CD4-positive, alpha-beta T cell treated with Interleukin-21 for 1 hour (primary cell): Measurements from ENCODE around the gene PGF.
A peak's percentile ranks its signal among the peaks of the same experiment; 100 is the strongest.
"Not testable (repeated sequence)": the region's sequence is repeated elsewhere in the genome, so short reads cannot be mapped to it uniquely, and the experiment has no call there.

Experiments used
- DNase-seq: peaks from one replicate; pipeline ENCODE4 v3.0.0-alpha.2; 2020

Gene PGF

DNA sequence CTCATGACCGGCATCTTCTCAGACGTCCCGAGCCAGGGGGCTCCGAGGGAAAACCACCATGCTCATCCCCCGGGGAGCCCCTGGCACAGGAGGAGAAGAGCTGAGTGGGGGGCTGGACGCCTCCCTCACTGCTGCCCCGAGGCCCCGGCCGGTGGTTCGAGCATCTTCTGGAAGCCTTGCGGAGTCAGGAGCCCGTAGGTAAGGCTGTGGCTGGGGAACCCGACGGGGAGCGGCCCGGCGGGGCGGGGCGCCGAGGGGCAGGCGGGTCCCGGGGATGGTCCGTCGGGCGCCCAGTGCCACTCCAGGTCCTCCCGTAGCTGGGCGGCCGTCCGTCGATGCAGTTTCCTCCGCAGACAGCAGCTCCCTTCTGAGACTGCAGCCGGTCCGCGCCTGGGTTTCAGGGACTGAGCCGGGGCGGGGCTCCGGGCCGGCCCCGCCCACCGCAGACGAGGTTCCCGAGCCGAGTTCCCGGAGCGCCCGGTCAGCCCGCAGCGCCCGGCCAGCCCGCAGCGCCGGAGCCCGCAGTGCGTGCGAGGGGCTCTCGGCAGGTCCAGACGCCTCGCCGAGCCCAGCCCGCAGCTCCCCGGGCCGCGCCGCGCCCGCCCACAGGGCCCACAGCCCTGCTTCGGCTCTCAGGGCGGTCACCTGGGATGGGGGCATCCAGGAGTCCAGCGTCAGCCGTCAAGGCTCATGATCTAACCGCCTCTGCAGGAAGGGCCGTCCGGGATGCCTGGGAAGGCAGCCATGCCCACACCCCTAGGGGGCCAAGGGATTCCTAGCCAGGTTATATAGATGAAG, at the start of gene PGF:
TSS of gene PGF (minus strand) at position 369 of the 798 bp plus-strand sequence. CDS start at position 14, 355 bp downstream.
- DNase-seq: peak; percentile 36

DNA sequence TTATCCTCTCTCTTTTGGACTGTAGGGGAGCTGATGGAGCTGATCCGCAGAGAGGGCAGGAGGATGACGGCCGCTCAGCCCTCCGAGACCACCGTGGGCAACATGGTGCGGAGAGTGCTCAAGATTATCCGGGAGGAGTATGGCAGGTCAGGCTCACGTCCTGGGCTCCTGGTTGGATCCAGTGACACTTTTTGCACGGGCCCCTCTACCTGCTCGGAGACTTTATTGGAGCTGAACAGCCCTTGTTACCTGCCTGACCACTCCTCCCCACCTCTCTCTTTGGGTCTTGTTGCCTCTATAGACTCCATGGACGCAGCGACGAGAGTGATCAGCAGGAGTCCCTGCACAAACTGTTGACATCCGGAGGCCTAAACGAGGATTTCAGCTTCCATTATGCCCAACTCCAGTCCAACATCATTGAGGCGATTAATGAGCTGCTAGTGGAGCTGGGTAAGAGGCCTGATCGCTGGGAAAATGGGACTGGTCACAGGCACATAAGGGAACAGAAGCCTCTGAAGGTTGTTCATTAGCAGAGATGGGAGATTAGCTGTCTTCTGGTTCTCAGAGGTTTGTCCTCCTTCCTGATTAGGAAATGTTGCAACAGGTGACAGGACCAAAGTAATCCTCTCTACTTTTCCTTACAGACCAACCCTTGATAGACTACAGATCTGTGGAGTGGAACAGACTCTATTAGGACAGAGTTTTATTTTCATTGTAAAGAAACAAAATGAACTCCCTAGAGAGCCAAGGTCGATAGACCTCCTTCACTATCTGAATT, 48.0 kb upstream of the PGF start:
- no peak for DNase-seq

DNA sequence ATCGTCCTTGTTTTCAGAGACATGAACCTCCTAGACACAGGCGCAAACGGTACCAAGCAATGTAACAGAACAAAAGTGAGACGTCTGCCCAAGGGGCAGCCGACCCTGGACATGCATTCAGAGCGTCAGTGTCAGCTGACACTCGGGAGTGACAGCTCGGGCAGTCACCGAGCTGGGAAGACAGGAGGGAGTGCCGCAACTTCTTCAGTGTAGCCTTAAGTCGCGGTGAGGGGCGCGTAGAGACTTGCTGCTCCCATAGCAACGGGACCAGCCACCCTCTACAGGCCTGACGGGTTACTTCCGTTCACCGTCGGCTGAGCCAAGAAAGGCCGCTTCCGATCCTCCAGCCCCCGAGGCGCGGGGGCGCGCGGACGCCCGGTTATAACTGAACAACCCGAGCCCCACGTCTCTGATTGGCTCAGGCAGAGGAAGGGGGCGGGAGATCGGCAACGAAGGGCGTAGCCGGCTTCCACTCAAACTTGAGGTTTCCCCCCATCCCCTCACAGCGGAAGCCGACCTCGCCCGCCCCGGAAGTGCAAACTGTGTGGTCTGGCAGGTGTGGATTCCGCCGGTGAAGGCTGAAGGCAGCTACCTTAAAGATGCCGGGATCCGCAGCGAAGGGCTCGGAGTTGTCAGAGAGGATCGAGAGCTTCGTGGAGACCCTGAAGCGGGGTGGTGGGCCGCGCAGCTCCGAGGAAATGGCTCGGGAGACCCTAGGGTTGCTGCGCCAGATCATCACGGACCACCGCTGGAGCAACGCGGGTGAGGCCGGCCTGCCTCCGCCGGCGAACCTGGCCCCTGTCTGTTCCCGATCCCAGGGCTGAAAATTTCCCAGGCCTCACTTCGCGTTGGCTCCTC, 47.2 kb upstream of the PGF start, which contains the start of gene EIF2B2:
TSS of gene EIF2B2 (plus strand) at position 530 of the 858 bp plus-strand sequence. CDS start at position 600, 70 bp downstream.
- peak; percentile 99 for DNase-seq

DNA sequence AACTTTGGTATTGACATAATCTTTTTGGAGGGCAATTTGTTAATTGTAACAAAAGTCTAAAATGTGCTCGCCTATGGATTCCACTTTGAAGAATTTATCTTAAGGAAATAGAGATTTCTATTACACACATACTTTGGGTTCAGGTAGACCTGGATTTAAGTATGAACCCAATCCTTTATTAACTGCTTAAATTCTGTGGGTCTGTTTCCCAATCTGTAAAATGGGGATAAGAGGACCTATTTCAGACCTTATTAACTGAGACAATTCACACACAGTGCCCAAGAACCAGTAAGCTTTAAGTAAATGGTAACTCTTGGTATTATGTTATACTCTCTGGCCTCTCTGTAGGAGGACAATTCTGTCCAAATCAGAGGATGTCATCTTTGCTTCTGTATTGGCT, 46.5 kb upstream of the PGF start:
- DNase-seq: no peak

DNA sequence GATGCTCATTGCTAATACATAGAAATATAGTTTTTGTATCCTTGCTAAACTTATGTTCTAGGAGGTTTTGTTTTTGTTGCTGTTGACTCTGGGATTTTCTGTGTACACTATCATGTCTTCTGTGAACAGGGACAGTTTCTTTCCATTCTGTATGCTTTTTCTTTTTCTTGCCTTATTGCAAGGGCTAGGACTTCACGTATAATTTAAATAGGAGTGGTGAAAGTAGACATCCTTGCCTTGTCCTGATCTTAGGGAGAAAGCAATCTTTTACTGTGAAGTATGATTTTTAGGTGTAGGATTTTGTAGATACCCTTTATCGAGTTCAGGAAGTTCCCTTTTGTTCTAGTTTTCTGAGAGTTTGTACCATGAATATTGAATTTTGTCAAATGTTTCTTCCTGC, 45.9 kb upstream of the PGF start:
- no peak for DNase-seq

DNA sequence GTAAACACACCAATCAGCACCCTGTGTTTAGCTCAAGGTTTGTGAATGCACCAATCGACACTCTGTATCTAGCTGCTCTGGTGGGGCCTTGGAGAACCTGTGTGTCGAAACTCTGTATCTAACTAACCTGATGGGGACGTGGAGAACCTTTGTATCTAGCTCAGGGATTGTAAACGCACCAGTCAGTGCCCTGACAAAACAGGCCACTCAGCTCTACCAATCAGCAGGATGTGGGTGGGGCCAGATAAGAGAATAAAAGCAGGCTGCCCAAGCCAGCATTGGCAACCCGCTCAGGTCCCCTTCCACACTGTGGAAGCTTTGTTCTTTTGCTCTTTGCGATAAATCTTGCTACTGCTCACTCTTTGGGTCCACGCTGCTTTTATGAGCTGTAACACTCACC, 40.4 kb upstream of the PGF start:
- DNase-seq: not testable (repeated sequence)

- not testable (repeated sequence) for DNase-seq
Observed at GRCh38 chr14:74994182-74994581, 38.8 kb upstream of the PGF start.

- DNase-seq: no peak
Observed at GRCh38 chr14:74988993-74989392, 33.6 kb upstream of the PGF start.

GRCh38 chr14:74988131-74988530, 32.7 kb upstream of the PGF start:
- no peak for DNase-seq

- DNase-seq: no peak
Observed at GRCh38 chr14:74985806-74986205, 30.4 kb upstream of the PGF start.

GRCh38 chr14:74985028-74985310, 29.6 kb upstream of the PGF start:
- DNase-seq: no peak

- DNase-seq: no peak
Observed at GRCh38 chr14:74984236-74985027, 29.0 kb upstream of the PGF start.

- DNase-seq: no peak
Observed at GRCh38 chr14:74983343-74983742, 27.9 kb upstream of the PGF start.

- DNase-seq: no peak
Observed at GRCh38 chr14:74982661-74983060, 27.3 kb upstream of the PGF start.

- no peak for DNase-seq
Observed at GRCh38 chr14:74981833-74982232, 26.4 kb upstream of the PGF start.

GRCh38 chr14:74981462-74981782, 26.0 kb upstream of the PGF start:
- no peak for DNase-seq

GRCh38 chr14:74980731-74981461, 25.5 kb upstream of the PGF start:
- DNase-seq: no peak

DNA sequence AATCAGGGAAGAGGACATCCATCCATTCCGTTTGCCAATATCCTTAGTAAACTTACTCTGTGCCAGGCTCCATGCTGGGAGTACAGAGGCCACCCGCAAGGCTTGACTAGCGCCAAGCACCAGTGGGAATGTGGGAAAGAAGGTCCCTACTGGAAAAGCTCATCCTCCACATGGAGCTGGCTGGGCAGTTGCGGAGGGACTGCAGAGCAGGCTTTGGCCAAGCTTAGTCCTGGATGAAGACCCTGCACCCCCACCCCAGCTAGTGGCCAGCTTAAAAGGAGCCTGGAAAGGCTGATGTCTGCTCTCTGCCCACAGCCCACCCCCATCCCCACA, 25.0 kb upstream of the PGF start:
- DNase-seq: no peak

GRCh38 chr14:74979442-74980397, 24.3 kb upstream of the PGF start:
- no peak for DNase-seq

- no peak for DNase-seq
Observed at GRCh38 chr14:74979029-74979428, 23.6 kb upstream of the PGF start.

- no peak for DNase-seq
Observed at GRCh38 chr14:74978416-74978947, 23.1 kb upstream of the PGF start.
